Uterus (tissue), 4 donors: ENCODE data around the gene ADD3. TPM values are rescaled to one million over a fixed set of nuclear protein-coding genes. Genes with fewer than 3 reads are reported as not detected.

ENCODE experiments used
- DNase-seq, 2 donors: peaks; one replicate each; pipeline ENCODE4 v3.0.0-alpha.2; 2019 to 2020
- H3K27ac ChIP-seq, 2 donors: fragments of 200-600 bp; sonication (generic); 1 replicate in 1 of 2; 2 replicates in 1 of 2; pipeline ENCODE4 v1.5.1; 2016 to 2018
- H3K27me3 ChIP-seq, 2 donors: fragments of 200-600 bp; sonication (generic); one replicate each; pipeline ENCODE4 v1.5.1; 2018 to 2019; ENCODE audit warnings: control low read depth in 1 of 2
- H3K36me3 ChIP-seq, 2 donors: fragments of 200-600 bp; sonication (generic); one replicate each; pipeline ENCODE4 v1.5.1; 2019; ENCODE audit warnings: control low read depth in 1 of 2
- H3K4me1 ChIP-seq, 2 donors: fragments of 200-600 bp; sonication (generic); one replicate each; pipeline ENCODE4 v1.5.1; 2018 to 2019; ENCODE audit warnings: control low read depth in 1 of 2
- H3K4me3 ChIP-seq, 2 donors: fragments of 200-600 bp; sonication (generic); 1 replicate in 1 of 2; 2 replicates in 1 of 2; pipeline ENCODE4 v1.5.1; 2018 to 2019; ENCODE audit warnings: mild to moderate bottlenecking in 1 of 2
- H3K9me3 ChIP-seq, 2 donors: fragments of 200-600 bp; sonication (generic); one replicate each; pipeline ENCODE4 v1.5.1; 2019; ENCODE audit warnings: control low read depth in 1 of 2
- POLR2A ChIP-seq, 2 donors: fragments of 450-650 bp; IDR thresholded peaks; one replicate each; pipeline ENCODE4 v1.6.1; 2016; ENCODE audit warnings: antibody characterized with exemption in 2 of 2, mild to moderate bottlenecking in 1 of 2, moderate library complexity in 1 of 2
- intact Hi-C: fragments of 100-400 bp; cut with DNase I; formaldehyde crosslinking; loops from one replicate; pipeline ENCODE4 v1.15.1; 2023; ENCODE audit warnings: low total_unique reads
- total RNA-seq, 4 donors: library from RNA; depleted of rRNA in 3 of 4; stranded (reverse); fragments of >200 nt in 3 of 4; gene quantifications; one replicate each; pipeline versions ENCODE4 v1.1.0 to v1.2.4, GENCODE V29; 2014 to 2023
- TF ChIP-seq, protein P1 (sequence below), 4 experiments: fragments of 200-600 bp in 2 of 4; fragments of 450-650 bp in 2 of 4; sonication (generic) in 2 of 4; IDR thresholded peaks; one replicate each; pipeline ENCODE4 v1.5.1; 2016 to 2019; ENCODE audit warnings: antibody characterized with exemption in 4 of 4, mild to moderate bottlenecking in 2 of 4, moderate library complexity in 1 of 4
- donor health status: DM: yes; HTN: yes; CAD: no.

The ADD3 gene
- total RNA-seq, 4 donors from 2014 or later = 55.0 to 935 (median 92.6) TPM

- H3K9me3 ChIP-seq = no peaks in the 10 kb centered on the region
- intact Hi-C loops = no loop called here
- no peak overlapping the region for H3K4me3 ChIP-seq
- TF ChIP-seq POLR2A (IDR thresholded peaks at IDR 0.05) = no peak
- TF ChIP-seq, protein P1, sequence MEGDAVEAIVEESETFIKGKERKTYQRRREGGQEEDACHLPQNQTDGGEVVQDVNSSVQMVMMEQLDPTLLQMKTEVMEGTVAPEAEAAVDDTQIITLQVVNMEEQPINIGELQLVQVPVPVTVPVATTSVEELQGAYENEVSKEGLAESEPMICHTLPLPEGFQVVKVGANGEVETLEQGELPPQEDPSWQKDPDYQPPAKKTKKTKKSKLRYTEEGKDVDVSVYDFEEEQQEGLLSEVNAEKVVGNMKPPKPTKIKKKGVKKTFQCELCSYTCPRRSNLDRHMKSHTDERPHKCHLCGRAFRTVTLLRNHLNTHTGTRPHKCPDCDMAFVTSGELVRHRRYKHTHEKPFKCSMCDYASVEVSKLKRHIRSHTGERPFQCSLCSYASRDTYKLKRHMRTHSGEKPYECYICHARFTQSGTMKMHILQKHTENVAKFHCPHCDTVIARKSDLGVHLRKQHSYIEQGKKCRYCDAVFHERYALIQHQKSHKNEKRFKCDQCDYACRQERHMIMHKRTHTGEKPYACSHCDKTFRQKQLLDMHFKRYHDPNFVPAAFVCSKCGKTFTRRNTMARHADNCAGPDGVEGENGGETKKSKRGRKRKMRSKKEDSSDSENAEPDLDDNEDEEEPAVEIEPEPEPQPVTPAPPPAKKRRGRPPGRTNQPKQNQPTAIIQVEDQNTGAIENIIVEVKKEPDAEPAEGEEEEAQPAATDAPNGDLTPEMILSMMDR (IDR thresholded peaks at IDR 0.05) = no peak
- H3K4me1 ChIP-seq = peaks cover 0 to 5% of the 10 kb centered on the region in 2 donors
- no peaks in the 10 kb centered on the region for H3K36me3 ChIP-seq
- H3K27me3 ChIP-seq = no peaks in the 10 kb centered on the region
- DNase-seq = no peak
- no peak overlapping the region for H3K27ac ChIP-seq
Measured at GRCh38 chr10:109994711-109995577, 12.8 kb upstream of the ADD3 start.

GRCh38 chr10:109995595-109995994 lies 12.2 kb upstream of the ADD3 start:
- no peak for DNase-seq
- Histone ChIP-seq H3K27me3 (no peaks in the 10 kb centered on the region), H3K36me3 (no peaks in the 10 kb centered on the region), H3K27ac (peak overlapping the region in 1 of 2 donors; percentile 47), H3K4me1 (peaks cover 0 to 5% of the 10 kb centered on the region in 2 donors), H3K9me3 (no peaks in the 10 kb centered on the region), H3K4me3 (no peak overlapping the region)
- intact Hi-C loops = no loop called here
- TF ChIP-seq POLR2A (IDR thresholded peaks at IDR 0.05) = no peak
- TF ChIP-seq, protein P1 (IDR thresholded peaks at IDR 0.05) = no peak

DNA sequence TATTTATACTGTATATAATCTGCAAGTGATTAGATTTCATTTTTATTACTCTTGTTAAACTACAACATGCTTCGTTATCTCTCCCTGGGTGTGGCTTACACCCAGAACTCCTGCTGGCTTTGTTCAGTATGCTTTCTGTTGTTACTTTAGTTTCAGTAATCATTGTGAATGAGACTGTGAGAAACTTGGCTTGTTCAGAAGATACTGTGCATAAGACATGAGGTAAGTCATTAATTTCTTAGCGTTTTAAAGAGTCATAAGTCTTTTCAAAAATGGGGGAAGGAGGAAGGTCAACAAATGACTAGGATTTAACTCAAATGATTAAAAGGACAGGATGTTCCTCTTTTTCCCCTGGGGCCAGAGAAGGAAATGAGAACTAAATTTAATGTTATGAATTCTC lies 11.6 kb upstream of the ADD3 start:
- peaks cover 0 to 5% of the 10 kb centered on the region in 2 donors for H3K4me1 ChIP-seq
- no peak for DNase-seq
- no peak overlapping the region for H3K4me3 ChIP-seq
- intact Hi-C loops = no loop called here
- TF ChIP-seq POLR2A (IDR thresholded peaks at IDR 0.05) = no peak
- TF ChIP-seq, protein P1 (IDR thresholded peaks at IDR 0.05) = no peak
- no peaks in the 10 kb centered on the region for H3K9me3 ChIP-seq
- H3K27me3 ChIP-seq = no peaks in the 10 kb centered on the region
- no peaks in the 10 kb centered on the region for H3K36me3 ChIP-seq
- peak overlapping the region; percentile 26 to 47 for H3K27ac ChIP-seq

- TF ChIP-seq, protein P1 (IDR thresholded peaks at IDR 0.05) = no peak
- TF ChIP-seq POLR2A (IDR thresholded peaks at IDR 0.05) = no peak
- DNase-seq = no peak
- Histone ChIP-seq H3K4me1 (peaks cover 0 to 5% of the 10 kb centered on the region in 2 donors), H3K27ac (peak overlapping the region; percentile 26 to 47), H3K36me3 (no peaks in the 10 kb centered on the region), H3K4me3 (no peak overlapping the region), H3K27me3 (no peaks in the 10 kb centered on the region), H3K9me3 (no peaks in the 10 kb centered on the region)
- intact Hi-C loops = no loop called here
Measured at GRCh38 chr10:109996766-109997171, 11.0 kb upstream of the ADD3 start.

DNA sequence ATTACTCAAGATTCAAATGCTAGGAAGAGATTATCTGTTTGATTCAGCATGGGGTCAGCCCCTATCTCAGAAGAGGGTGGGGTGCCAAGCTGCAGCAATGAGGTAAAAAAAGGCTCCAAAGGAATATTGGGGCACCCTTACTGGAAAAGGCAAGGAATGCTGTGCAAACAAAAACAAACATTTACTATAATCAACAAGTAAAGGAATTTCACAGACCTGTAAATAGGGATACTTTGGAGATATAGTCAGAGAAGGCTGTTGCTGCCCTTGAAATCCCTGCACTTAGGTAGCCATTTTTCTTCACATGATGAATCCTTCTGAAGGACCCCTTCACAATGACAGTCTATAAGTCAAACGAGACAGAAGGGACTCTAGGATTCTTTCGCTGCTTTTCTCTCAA lies 10.6 kb upstream of the ADD3 start:
- Histone ChIP-seq H3K4me1 (peaks cover 0 to 5% of the 10 kb centered on the region in 2 donors), H3K36me3 (no peaks in the 10 kb centered on the region), H3K27me3 (no peaks in the 10 kb centered on the region), H3K4me3 (no peak overlapping the region), H3K9me3 (no peaks in the 10 kb centered on the region), H3K27ac (no peak overlapping the region)
- intact Hi-C loops = no loop called here
- DNase-seq = no peak
- TF ChIP-seq, protein P1 (IDR thresholded peaks at IDR 0.05) = no peak
- TF ChIP-seq POLR2A (IDR thresholded peaks at IDR 0.05) = no peak
